ENCODE results near the gene LTF. TPM values are rescaled to one million over a fixed set of nuclear protein-coding genes. Genes with fewer than 3 reads are reported as not detected.

LTF gene
- under 0.01 TPM in 1 of 2 replicates, not detected in the other for total RNA-seq

GRCh38 chr3:46464326-46465195 is at the start of gene LTF:
LTF (minus strand) TSS chr3:46464905; CDS start chr3:46464867, 38 bp downstream.

GRCh38 chr3:46497556-46498265 is 33.0 kb upstream of the LTF start, which contains the start of gene RTP3:
RTP3 (plus strand) TSS chr3:46497976; CDS start chr3:46498063, 87 bp downstream.

GRCh38 chr3:46406788-46407611 is 57.7 kb downstream of the LTF start, which contains the start of the genes CCR5AS and CCRL2:
CCR5AS (minus strand) TSS chr3:46407066.
CCRL2 (plus strand) TSS chr3:46407259; CDS start chr3:46408080, 821 bp downstream.

Other genes starting within 250 kb of the LTF start
- gene CCR3, start 222.4 kb downstream of the LTF start, total RNA-seq = not detected in 2 replicates
- gene CCR2, start 110.8 kb downstream of the LTF start, total RNA-seq = not detected in 2 replicates
- 0.11 TPM in 1 of 2 replicates, not detected in the other for gene CCR5, start 94.0 kb downstream of the LTF start, total RNA-seq
- gene CCRL2, start 57.6 kb downstream of the LTF start, total RNA-seq = 0.62 and 1.5 TPM in 2 replicates
- gene RTP3, start 33.1 kb upstream of the LTF start, total RNA-seq = not detected in 2 replicates
- 1.9 and 7.4 TPM in 2 replicates for gene LRRC2, start 101.4 kb upstream of the LTF start, total RNA-seq
- not detected in 2 replicates for gene FAM240A, start 147.6 kb upstream of the LTF start, total RNA-seq
- gene ALS2CL, start 228.8 kb upstream of the LTF start, total RNA-seq = 1.4 and 1.9 TPM in 2 replicates
- under 0.01 and 0.12 TPM in 2 replicates for gene TMIE, start 236.5 kb upstream of the LTF start, total RNA-seq

Data from uterine smooth muscle cell (primary cell).